ENCODE results near the gene KPNA3.

Gene KPNA3

GRCh38 chr13:49652355-49653305 is 139.9 kb downstream of the KPNA3 start:
- TF ChIP-seq CTCF (IDR thresholded peaks at IDR 0.05; ENCODE audit: insufficient read depth, low read length) = peak; percentile 47
- TF ChIP-seq GABPA (IDR thresholded peaks at IDR 0.05; ENCODE audit: low read depth) = no peak
- no peak for TF ChIP-seq REST (IDR thresholded peaks at IDR 0.05; ENCODE audit: insufficient replicate concordance, low read depth)
- TF ChIP-seq POLR2AphosphoS5 (IDR thresholded peaks at IDR 0.05; ENCODE audit: low read depth) = no peak
- Histone ChIP-seq H3K27me3 (ENCODE audit: insufficient read depth, poor library complexity, severe bottlenecking) (no peaks in the 10 kb centered on the region), H3K4me3 (replicated peaks; ENCODE audit: insufficient read depth, low read length) (no peak overlapping the region), H3K27ac (replicated peaks) (no peak overlapping the region)
- DNase-seq (ENCODE audit: low read depth in 1 of 2, low spot score in 1 of 2) = peak in 1 of 2 experiments; percentile 60

- Histone ChIP-seq H3K4me3 (replicated peaks; ENCODE audit: insufficient read depth, low read length) (no peak overlapping the region), H3K27ac (replicated peaks) (no peak overlapping the region), H3K27me3 (ENCODE audit: insufficient read depth, poor library complexity, severe bottlenecking) (no peaks in the 10 kb centered on the region)
- no peak for TF ChIP-seq CTCF (IDR thresholded peaks at IDR 0.05; ENCODE audit: insufficient read depth, low read length)
- no peak for TF ChIP-seq SPI1 (IDR thresholded peaks at IDR 0.05; ENCODE audit: borderline replicate concordance, low read depth)
- TF ChIP-seq POLR2AphosphoS5 (IDR thresholded peaks at IDR 0.05; ENCODE audit: low read depth) = no peak
- no peak for TF ChIP-seq REST (IDR thresholded peaks at IDR 0.05; ENCODE audit: insufficient replicate concordance, low read depth)
- TF ChIP-seq GABPA (IDR thresholded peaks at IDR 0.05; ENCODE audit: low read depth) = no peak
- no peak for DNase-seq (ENCODE audit: low read depth in 1 of 2, low spot score in 1 of 2)
These were observed 140.7 kb downstream of the KPNA3 start for GRCh38 chr13:49651570-49652354.

- Histone ChIP-seq H3K4me3 (replicated peaks; ENCODE audit: insufficient read depth, low read length) (no peak overlapping the region), H3K27ac (replicated peaks) (no peak overlapping the region), H3K27me3 (ENCODE audit: insufficient read depth, poor library complexity, severe bottlenecking) (no peaks in the 10 kb centered on the region)
- DNase-seq (ENCODE audit: low read depth in 1 of 2, low spot score in 1 of 2) = no peak
- TF ChIP-seq GABPA (IDR thresholded peaks at IDR 0.05; ENCODE audit: low read depth) (no peak), POLR2AphosphoS5 (IDR thresholded peaks at IDR 0.05; ENCODE audit: low read depth) (no peak), REST (IDR thresholded peaks at IDR 0.05; ENCODE audit: insufficient replicate concordance, low read depth) (no peak), SPI1 (IDR thresholded peaks at IDR 0.05; ENCODE audit: borderline replicate concordance, low read depth) (no peak), CTCF (IDR thresholded peaks at IDR 0.05; ENCODE audit: insufficient read depth, low read length) (no peak)
These were observed 142.5 kb downstream of the KPNA3 start for GRCh38 chr13:49649963-49650312.
